Measurements from ENCODE around the gene EEF1B2.

DNA sequence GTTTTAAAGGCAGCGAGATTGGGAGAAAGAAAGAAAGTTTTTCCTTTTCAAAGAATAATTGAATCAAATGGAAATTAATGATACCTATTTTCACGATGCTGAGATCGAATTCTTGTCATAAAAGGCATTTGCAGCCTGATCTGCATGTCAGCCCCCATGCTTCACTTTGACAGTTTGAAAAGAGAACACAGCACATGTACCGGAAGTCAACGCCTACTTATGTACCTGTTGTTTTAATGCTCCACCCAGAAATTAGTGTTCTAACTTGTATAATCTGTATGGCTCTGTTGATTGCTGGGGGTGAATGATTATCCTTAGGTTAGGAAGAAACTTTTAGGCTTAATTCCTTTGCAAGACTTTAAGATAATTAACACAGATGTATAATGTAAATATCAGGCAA is 31.0 kb downstream of the EEF1B2 start:
- TF ChIP-seq, protein P1, sequence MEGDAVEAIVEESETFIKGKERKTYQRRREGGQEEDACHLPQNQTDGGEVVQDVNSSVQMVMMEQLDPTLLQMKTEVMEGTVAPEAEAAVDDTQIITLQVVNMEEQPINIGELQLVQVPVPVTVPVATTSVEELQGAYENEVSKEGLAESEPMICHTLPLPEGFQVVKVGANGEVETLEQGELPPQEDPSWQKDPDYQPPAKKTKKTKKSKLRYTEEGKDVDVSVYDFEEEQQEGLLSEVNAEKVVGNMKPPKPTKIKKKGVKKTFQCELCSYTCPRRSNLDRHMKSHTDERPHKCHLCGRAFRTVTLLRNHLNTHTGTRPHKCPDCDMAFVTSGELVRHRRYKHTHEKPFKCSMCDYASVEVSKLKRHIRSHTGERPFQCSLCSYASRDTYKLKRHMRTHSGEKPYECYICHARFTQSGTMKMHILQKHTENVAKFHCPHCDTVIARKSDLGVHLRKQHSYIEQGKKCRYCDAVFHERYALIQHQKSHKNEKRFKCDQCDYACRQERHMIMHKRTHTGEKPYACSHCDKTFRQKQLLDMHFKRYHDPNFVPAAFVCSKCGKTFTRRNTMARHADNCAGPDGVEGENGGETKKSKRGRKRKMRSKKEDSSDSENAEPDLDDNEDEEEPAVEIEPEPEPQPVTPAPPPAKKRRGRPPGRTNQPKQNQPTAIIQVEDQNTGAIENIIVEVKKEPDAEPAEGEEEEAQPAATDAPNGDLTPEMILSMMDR (IDR thresholded peaks at IDR 0.05): no peak
- TF ChIP-seq POLR2A (IDR thresholded peaks at IDR 0.05): no peak
